NCI-H2227 treated with DMSO at 0.1 percent for 48 hours (cell line): Measurements from ENCODE around the gene BTLA.
"Not testable (repeated sequence)": the region's sequence is repeated elsewhere in the genome, so short reads cannot be mapped to it uniquely, and the experiment has no call there.

Experiments
- DNase-seq: peaks from one replicate; lab custom pipeline; 2025; lab: John Stamatoyannopoulos, UW

BTLA gene

DNA sequence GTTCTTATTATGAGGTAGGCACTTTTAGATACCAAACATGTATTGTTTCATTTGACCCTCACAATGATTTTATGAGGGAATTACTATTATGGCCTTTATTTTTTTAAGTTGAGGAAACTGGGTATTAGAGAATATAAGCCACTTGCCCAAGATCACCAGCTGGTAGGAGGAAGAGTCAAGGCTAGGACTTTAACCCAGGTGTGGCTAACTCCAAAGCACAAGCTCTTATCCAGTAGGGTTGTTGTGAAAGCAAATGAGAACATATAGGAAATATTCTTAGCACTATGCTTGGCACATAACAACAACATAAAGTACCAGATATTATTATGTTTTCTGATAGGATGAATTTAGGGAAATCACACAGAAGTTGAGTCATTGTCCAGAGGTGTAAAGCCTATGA, 7.9 kb downstream of the BTLA start:
- DNase-seq = no peak

DNA sequence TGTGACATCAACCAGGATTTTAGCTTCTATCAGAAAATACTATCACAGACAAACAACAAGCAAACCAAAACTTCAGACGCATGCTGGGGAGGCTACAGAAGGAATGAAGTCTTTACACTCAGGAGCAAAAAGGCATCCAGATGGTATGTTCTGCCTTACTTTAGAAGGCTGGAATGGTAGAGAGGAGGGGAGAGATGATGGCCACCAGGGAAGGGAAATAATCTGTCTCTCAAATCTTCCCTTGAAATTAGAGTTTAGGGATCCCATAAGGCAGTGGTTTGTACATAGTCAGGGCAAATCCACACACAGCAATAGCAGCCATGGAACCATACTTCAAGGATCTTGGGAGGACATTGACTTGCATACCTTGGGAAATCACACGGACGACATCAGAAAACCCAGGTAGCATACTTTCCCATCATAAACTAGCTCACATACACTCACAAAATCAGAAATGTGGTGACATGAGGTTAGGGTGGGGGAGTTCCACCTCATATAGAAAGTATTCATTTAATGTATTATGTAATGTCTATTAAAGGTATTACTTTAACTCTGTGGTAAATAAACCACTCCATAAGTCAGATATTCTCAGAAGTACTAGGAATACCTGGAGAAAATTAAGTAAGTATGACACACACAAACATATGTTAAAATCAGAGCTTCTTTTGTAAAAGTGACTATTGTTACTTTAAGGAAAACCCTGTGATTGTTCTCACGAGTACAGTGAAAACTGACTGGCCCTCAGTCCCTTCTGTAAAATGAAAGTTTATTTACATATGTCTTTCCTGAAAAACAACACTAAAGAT, 9.4 kb downstream of the BTLA start:
- no peak for DNase-seq

DNA sequence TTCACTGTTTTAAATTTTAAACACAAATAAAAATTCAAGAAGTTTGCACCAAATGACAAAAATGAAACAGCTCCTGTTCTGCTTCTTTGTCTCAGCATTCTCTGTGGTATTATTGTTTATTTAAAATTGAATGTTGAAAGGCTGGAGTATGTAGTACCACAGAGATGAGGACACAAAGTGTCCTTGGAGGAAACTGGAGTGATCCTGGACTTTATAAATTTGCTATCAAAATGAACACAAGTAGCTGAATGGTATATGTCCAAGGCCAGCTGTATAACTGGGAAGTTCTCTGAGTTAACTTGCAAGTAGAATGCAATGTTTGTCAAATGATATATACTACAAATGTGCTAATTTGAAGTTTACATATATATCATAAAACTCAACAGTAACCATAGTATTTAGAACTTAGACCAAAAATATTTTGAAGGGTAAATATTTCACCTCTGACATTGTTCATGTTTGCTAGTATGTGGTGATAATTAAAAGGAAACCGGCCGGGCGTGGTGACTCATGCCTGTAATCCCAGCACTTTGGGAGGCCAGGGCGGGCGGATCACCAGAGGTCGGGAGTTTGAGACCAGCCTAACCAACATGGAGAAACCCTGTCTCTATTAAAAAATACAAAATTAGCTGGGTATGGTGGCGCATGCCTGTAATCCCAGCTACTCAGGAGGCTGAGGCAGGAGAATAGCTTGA, 12.3 kb downstream of the BTLA start:
- DNase-seq = no peak

GRCh38 chr3:112484352-112484751, 14.9 kb downstream of the BTLA start:
- no peak for DNase-seq

DNA sequence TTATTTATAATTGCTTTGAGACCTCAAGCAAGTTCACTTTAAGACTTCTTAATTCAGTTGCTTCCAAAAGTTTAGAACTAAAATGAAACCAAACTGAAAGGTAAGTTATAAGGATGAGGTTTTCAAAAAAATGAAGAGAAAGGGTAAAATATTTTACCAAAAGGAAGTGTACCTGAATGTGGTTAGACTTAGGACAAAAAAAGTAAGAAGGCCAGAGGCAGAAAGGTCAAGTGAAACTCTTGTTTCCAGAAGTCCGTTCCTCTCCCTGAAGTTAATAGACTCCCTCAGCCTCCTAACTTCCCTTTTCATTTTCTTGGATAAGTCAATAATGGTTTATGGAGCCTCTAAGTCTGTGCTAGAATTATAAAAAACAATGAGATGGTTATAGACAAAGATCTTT, 16.6 kb downstream of the BTLA start:
- no peak for DNase-seq

DNA sequence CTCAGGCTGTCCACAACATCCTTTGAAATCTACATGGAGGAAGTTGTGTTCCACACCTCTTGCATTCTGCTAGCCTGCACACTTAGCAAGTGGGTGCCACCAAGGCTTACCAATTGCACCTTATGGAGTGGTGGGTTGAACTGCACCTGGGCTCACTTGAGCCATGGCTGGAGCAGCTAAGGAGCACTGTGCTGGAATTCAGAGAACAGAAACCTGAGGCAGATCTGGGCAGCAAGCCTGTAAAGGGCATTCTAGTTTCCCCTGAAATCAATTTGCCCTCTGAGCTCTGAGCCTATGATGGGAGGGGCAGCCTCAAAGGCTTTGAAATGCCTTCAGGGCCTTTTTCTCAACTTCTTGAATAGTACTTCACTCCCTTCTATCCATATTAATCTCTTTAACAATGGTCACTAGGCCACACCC, 18.0 kb downstream of the BTLA start:
- DNase-seq = no peak

- no peak for DNase-seq
Measured at GRCh38 chr3:112477891-112478290, 21.4 kb downstream of the BTLA start.

DNA sequence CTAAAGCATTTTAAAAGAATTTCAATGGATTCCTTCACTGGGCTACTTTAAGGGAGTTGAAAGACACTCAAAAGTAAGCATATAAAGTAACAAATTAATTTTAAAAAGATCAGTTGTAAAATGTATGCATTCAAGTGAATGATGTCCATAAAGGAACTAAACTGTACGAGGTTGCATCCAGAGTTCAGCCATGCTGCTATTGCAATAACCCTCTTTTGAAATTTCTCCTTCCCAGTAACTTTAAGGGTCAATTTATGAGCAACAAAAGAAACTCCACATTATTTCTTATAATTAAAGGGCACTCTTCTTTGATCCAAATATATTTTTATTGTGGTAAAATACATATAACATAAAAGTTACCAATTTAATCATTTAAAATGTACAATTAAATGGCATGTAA, 22.9 kb downstream of the BTLA start:
- DNase-seq = no peak

DNA sequence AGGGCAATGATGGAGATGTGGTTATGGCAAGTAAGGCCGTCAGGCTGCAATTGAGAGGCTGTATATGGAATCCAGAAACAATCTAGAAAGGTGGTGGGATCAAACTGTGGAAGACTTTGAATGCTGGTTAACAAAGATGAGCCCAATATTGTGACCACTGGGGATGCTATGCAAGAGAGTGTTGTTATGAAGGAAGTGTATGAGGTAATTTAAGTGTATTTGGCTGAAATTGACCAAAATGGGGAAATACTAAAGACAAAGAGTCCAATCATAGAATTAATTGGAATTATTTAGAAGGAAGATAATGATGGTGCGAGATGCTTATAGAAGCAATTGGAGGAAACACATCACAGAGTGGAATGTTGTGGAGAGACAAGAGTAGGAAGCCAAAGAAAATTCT, 24.5 kb downstream of the BTLA start:
- no peak for DNase-seq

DNA sequence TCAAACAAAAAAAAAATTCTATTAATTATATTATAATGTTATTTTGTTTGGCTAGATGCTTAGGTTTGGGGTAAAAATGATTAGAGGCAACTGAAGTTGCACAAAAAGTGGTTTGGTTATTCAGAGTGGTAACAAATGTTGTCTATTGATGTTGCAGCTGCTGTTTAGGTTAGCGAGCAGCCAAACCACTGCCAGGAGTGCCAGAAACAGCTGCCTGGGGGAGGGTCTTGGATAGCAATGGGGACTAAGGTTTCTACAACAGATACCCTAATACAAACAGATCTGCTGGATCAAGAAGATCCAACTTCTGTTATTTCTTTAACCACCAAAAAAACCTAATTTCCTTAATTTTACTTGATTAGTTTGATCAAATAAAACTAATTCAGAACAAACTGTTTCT, 26.6 kb downstream of the BTLA start:
- no peak for DNase-seq

- no peak for DNase-seq
Measured at GRCh38 chr3:112471596-112472325, 27.5 kb downstream of the BTLA start.

- no peak for DNase-seq
Measured at GRCh38 chr3:112470788-112471187, 28.5 kb downstream of the BTLA start.

GRCh38 chr3:112469671-112470070, 29.6 kb downstream of the BTLA start:
- no peak for DNase-seq

DNA sequence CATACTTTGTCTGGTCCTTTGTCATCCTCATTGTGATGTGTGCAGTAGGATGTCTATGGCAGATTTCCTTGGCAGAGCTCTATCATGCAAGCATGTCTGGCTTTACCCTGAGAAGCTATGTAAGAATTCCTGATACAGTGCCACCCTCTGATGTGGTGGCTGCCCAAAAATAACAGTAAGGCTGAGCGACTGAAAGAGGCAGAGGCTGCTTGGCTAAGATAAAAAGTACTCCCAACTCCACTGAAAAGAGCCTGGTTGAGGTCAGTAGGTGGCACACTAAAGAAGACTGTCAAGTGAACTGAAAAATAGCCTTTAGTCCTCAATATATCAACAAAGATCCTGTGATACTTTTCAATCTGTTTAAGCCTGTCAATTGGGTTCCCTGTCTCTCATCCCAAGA, 31.7 kb downstream of the BTLA start:
- no peak for DNase-seq

DNA sequence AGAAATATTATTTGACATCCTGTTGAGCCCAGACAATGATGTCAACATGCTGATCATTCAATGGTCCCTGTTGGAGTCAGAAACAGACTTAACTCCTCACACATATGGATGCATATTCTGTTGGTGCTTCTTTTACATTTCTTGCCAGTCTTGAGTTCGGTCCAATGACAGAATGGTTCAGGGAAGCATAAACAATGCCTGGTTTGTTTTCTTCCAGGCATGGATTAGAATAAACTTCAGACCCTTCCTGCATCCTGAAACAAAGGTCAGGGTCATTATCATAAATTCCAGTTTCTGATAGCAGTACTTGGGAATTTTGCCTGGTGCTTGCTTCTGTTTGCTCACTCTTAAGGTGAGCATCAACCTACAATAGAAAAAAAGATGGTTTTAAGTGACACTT, 33.3 kb downstream of the BTLA start:
- no peak for DNase-seq

DNA sequence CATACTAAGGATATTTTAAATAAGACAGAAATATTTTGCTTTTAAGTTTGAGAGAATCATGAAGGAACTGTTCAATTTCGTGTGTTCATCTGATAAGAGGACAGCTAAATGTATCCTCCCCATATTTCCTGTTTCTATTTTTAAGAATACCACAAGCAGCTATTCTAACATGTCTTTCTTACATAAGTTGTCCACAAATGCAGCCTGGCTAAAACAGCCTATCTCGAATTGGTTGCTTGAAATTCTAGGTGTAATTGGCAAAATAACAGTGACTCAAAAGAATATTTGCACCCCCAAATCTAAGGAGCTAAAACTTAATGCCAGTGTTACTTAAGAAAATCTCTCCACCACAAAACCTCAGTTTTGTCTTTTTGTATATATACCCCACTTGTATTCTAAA, 35.0 kb downstream of the BTLA start:
- DNase-seq = no peak

DNA sequence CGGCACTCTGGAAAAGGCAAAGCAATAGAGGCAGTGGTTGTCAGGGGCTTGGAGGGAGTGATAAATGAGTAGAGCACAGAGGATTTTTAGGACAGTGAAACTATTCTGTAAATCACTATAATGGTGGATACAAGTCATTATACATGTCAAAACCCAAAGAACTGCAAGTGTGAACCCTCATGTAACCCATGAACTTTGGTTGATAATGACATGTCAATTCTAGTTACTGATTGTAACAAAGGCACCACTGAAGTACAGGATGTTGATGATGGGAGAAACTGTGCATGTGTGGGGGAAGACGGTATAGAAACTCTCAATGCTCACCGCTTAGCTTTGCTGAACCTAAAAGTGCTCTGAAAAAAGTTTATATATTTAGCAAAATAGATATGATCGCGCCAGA, 36.0 kb downstream of the BTLA start:
- DNase-seq = no peak

GRCh38 chr3:112461787-112462186, 37.5 kb downstream of the BTLA start:
- DNase-seq = not testable (repeated sequence)

- DNase-seq = no peak
Measured at GRCh38 chr3:112460519-112461195, 38.6 kb downstream of the BTLA start.

GRCh38 chr3:112459750-112460149, 39.5 kb downstream of the BTLA start:
- DNase-seq = no peak

DNA sequence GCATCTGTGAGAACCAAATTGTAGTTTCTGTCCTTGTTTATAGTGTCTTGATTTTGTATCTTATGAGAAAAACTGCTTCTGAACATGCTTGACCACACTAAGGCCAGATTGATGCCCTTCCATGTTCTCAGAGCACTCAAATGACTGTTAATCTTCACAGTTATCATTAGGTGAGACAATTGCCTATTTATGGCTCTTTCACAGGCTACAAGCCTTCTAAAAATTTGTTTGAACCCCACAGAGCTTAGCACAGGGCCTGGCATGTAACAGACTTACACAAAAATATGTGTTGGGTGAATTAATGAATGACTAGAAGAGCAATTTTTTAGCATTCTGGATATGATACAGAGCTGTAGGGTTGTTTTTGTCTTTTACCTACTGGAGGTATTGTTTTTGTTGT, 43.1 kb downstream of the BTLA start:
- DNase-seq = no peak

DNA sequence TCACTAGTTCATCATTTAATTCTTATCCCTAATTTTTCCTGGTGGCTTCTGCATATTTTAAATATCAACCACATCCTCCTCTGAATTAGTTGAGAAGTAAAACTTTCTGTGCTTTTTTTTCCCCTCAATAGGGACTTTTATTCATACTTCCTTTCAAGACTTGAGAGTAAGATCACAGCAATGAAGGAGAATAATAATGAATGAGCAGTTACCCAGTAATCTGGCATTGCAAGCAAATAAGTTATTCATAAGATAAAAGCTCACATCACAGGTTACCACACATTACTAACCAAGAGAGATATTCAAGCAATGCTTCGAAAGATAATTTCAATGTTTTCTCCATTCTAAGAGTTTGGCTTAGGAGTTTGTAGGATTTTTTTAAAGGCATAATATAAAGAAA, 50.3 kb downstream of the BTLA start:
- no peak for DNase-seq
